ENCODE results near the gene ADAMTS3.

GRCh38 chr4:72432975-72433374, 136.0 kb downstream of the ADAMTS3 start:
- no peak for TF ChIP-seq CREB5 (CRISPR knock-in tag; IDR thresholded peaks at IDR 0.05; ENCODE audit: low read depth)
- TF ChIP-seq POU6F1 (CRISPR knock-in tag; IDR thresholded peaks at IDR 0.05; ENCODE audit: borderline replicate concordance, low read depth), result no peak
- TF ChIP-seq PATZ1 (CRISPR knock-in tag; IDR thresholded peaks at IDR 0.05; ENCODE audit: borderline replicate concordance), result no peak
- no peak for TF ChIP-seq TSHZ2 (CRISPR knock-in tag; IDR thresholded peaks at IDR 0.05)
- no peak for TF ChIP-seq RARB (CRISPR knock-in tag; IDR thresholded peaks at IDR 0.05)
- TF ChIP-seq ZNF8 (CRISPR knock-in tag; IDR thresholded peaks at IDR 0.05), result no peak
- TF ChIP-seq ZFP30 (CRISPR knock-in tag; IDR thresholded peaks at IDR 0.05), result no peak
- no peak for TF ChIP-seq PPARA (CRISPR knock-in tag; IDR thresholded peaks at IDR 0.05; ENCODE audit: borderline replicate concordance)
- no peak for TF ChIP-seq ZFP3 (CRISPR knock-in tag; IDR thresholded peaks at IDR 0.05)
- TF ChIP-seq CSRNP3 (CRISPR knock-in tag; IDR thresholded peaks at IDR 0.05), result no peak
- no peak for TF ChIP-seq ZNF565 (CRISPR knock-in tag; conservative IDR thresholded peaks at IDR 0.05; ENCODE audit: low read depth)

Measured in SK-N-SH treated with all-trans-retinoic acid at 6 μM for 48 hours (cell line).